Smooth muscle cell (in vitro differentiated cells): ENCODE measurements around the gene VPS16. TPM values are rescaled to one million over a fixed set of nuclear protein-coding genes. Genes with fewer than 3 reads are reported as not detected.

Experiments used
- DNase-seq: peaks from one replicate; lab custom pipeline; 2025; ENCODE audit not compliant: unreplicated experiment; lab: John Stamatoyannopoulos, UW
- H2AFZ ChIP-seq: fragments of 200-600 bp; sonication (generic); 2 replicates; pipeline ENCODE4 v1.6.0; 2016; ENCODE audit warnings: antibody characterized with exemption, low read depth, mild to moderate bottlenecking
- H3F3A ChIP-seq: fragments of 200-600 bp; sonication (generic); 2 replicates; pipeline ENCODE4 v1.6.0; 2017; ENCODE audit warnings: antibody characterized with exemption, low read depth
- H3K27ac ChIP-seq: fragments of 200-600 bp; sonication (generic); 2 replicates; pipeline ENCODE4 v1.5.1; 2016; ENCODE audit warnings: low read depth, mild to moderate bottlenecking
- H3K27me3 ChIP-seq: fragments of 200-600 bp; sonication (generic); 2 replicates; pipeline ENCODE4 v1.6.1; 2016; ENCODE audit warnings: low read depth, mild to moderate bottlenecking
- H3K36me3 ChIP-seq: fragments of 200-600 bp; sonication (generic); 2 replicates; pipeline ENCODE4 v1.5.1; 2016; ENCODE audit warnings: low read depth
- H3K4me1 ChIP-seq: fragments of 200-600 bp; sonication (generic); 2 replicates; pipeline ENCODE4 v1.5.1; 2016; ENCODE audit warnings: low read depth
- H3K4me2 ChIP-seq: fragments of 200-600 bp; sonication (generic); 2 replicates; pipeline ENCODE4 v1.6.0; 2016; ENCODE audit warnings: mild to moderate bottlenecking
- H3K4me3 ChIP-seq: fragments of 200-600 bp; sonication (generic); 2 replicates; pipeline ENCODE4 v1.5.1; 2016; ENCODE audit warnings: mild to moderate bottlenecking
- H3K79me2 ChIP-seq: fragments of 200-600 bp; sonication (generic); 2 replicates; pipeline ENCODE4 v1.6.0; 2016; ENCODE audit warnings: low read depth, mild to moderate bottlenecking
- H3K9ac ChIP-seq: fragments of 200-600 bp; sonication (generic); 2 replicates; pipeline ENCODE4 v1.6.0; 2016; ENCODE audit warnings: low read depth
- H3K9me3 ChIP-seq: fragments of 200-600 bp; sonication (generic); replicated peaks from 2 replicates; pipeline ENCODE4 v1.5.1; 2016; ENCODE audit warnings: low read depth
- H4K20me1 ChIP-seq: fragments of 200-600 bp; sonication (generic); 2 replicates; pipeline ENCODE4 v1.6.0; 2016; ENCODE audit warnings: low read depth
- WGBS: methylation state at CpG from one replicate; pipeline ENCODE4 v1.1.7; 2016; ENCODE audit warnings: low lambda C conversion rate; 5-methylcytosine and 5-hydroxymethylcytosine counted together
- polyA plus RNA-seq: library from polyadenylated mRNA; unstranded; fragments of >200 nt; fragmentation: Nextera tagmentation; extraction: Ambion mirVana; gene quantifications from 2 replicates; pipeline ENCODE4 v1.2.1, GENCODE V29; 2016
- total RNA-seq: library from RNA; depleted of rRNA; stranded (reverse); fragments of >200 nt; gene quantifications from 2 replicates; pipeline ENCODE4 v1.2.3, GENCODE V29; 2014
- TF ChIP-seq, protein P1 (sequence below): fragments of 200-600 bp; sonication (generic); IDR thresholded peaks from 2 replicates; pipeline ENCODE4 v1.5.1; 2017; ENCODE audit warnings: borderline replicate concordance, mild to moderate bottlenecking, antibody characterized with exemption; ENCODE audit not compliant: insufficient read depth, poor library complexity, severe bottlenecking

Gene VPS16
- total and polyA plus RNA-seq, 2 experiments from 2014 or later: 26.3 to 36.9 TPM

DNA sequence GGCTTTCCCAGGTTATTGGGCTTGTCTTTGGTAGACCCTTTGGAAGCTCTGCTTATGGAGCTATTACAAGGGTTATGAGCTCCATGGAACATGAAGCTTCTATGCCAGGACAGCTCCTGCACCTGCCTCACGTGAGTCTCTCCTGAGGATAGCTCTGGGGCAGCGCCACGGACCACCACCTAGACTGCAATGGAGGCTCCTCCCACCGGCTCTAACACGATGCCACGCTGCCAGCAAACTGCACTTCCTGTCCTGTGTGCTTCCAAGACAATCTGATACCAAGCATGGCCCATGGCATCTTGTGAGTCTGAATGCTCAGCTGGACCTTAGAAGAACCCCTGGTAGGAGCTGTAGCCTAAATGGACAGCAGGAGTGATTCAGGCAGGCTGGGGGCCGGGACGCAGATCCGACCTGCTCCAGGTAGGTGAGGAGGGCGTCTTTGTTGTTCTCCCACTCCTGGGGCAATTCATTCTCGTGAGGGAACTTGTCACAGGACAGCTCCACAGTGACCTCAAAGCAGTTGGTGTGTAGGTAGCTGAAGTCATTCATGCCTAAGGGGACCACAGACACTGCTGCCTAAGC is 45.6 kb upstream of the VPS16 start:
- peaks cover 7% of the 10 kb centered on the region for H3K4me1 ChIP-seq
- no peak overlapping the region for H3K27ac ChIP-seq
- H3K27me3 ChIP-seq: peaks cover 8% of the 10 kb centered on the region
- no peaks in the 10 kb centered on the region for H3K79me2 ChIP-seq
- TF ChIP-seq, protein P1, sequence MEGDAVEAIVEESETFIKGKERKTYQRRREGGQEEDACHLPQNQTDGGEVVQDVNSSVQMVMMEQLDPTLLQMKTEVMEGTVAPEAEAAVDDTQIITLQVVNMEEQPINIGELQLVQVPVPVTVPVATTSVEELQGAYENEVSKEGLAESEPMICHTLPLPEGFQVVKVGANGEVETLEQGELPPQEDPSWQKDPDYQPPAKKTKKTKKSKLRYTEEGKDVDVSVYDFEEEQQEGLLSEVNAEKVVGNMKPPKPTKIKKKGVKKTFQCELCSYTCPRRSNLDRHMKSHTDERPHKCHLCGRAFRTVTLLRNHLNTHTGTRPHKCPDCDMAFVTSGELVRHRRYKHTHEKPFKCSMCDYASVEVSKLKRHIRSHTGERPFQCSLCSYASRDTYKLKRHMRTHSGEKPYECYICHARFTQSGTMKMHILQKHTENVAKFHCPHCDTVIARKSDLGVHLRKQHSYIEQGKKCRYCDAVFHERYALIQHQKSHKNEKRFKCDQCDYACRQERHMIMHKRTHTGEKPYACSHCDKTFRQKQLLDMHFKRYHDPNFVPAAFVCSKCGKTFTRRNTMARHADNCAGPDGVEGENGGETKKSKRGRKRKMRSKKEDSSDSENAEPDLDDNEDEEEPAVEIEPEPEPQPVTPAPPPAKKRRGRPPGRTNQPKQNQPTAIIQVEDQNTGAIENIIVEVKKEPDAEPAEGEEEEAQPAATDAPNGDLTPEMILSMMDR: no peak
- H3F3A ChIP-seq: no peaks in the 10 kb centered on the region
- no peak overlapping the region for H3K9ac ChIP-seq
- no peak overlapping the region for H3K4me2 ChIP-seq
- DNase-seq: no peak
- no peak overlapping the region for H3K4me3 ChIP-seq
- H3K9me3 ChIP-seq: no peaks in the 10 kb centered on the region
- H3K36me3 ChIP-seq: no peaks in the 10 kb centered on the region
- H2AFZ ChIP-seq: no peak overlapping the region
- no peaks in the 10 kb centered on the region for H4K20me1 ChIP-seq
- 93% methylated on average over 11 of the region's 11 CpGs for WGBS

DNA sequence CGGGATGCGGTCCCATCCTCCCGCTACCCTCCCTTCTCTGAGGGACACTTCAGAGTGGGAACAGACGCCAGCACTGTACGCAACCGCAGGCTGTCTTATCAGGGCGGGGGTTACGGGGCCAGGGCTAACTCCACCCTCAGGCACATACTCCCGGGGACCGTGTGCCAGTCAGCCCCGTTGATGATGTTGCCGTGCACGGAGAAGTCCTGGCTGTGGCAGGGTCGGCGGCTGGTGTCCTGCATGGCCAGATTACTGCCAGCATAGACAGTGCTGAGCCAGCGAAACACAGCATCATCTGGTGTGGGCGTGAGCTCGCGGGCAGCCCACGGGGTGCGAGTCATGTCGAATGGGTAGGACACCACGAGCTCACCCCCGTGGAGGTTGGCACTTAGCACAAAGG is 45.1 kb upstream of the VPS16 start:
- Histone ChIP-seq H3K9me3 (no peaks in the 10 kb centered on the region), H3K79me2 (no peaks in the 10 kb centered on the region), H3K27ac (no peak overlapping the region), H3K4me3 (no peak overlapping the region), H2AFZ (no peak overlapping the region), H3K9ac (no peak overlapping the region), H3K36me3 (no peaks in the 10 kb centered on the region), H3K4me2 (no peak overlapping the region), H3K4me1 (peaks cover 7% of the 10 kb centered on the region), H3F3A (no peaks in the 10 kb centered on the region), H3K27me3 (peaks cover 8% of the 10 kb centered on the region), H4K20me1 (no peaks in the 10 kb centered on the region)
- 95% methylated on average over 24 of the region's 24 CpGs for WGBS
- no peak for DNase-seq
- TF ChIP-seq, protein P1: no peak

DNA sequence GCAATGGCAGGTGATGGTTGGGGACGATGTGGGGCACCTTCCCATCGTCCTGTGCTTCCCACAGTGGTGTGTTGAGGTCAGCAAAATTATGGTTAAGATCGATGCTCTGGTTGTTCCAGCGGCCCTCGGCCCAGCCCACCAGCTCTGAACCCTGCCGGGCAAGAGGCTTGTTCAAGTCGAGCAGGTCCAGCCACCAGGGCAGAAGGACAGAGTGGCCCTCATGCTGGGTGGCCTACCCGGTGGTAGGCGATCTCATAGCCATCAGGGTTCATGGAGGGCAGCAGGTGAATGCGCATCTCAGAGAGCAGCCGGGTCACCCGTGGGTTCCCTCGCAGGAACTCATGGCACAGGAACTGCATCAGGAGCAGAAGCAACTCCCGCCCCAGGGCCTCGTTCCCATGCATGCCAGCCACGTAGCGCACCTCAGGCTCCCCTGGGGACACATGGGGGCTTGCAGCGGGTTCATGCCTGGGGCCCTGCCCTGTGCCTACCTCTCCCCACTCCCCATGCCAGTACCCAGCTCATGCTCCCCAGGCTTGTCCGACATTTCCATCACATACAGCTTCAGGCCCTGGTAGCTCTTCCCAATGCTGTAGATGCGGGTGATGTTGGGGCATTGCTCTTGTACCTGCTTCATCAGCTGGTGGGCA is 44.4 kb upstream of the VPS16 start:
- no peak for DNase-seq
- TF ChIP-seq, protein P1: no peak
- Histone ChIP-seq H3K79me2 (no peaks in the 10 kb centered on the region), H4K20me1 (no peaks in the 10 kb centered on the region), H3K4me3 (no peak overlapping the region), H3K9me3 (no peaks in the 10 kb centered on the region), H3K27ac (no peak overlapping the region), H3K4me2 (no peak overlapping the region), H3K4me1 (peaks cover 10% of the 10 kb centered on the region), H2AFZ (no peak overlapping the region), H3F3A (no peaks in the 10 kb centered on the region), H3K27me3 (peaks cover 14% of the 10 kb centered on the region), H3K36me3 (no peaks in the 10 kb centered on the region), H3K9ac (no peak overlapping the region)
- WGBS: 97% methylated on average over 19 of the region's 20 CpGs
